GM19468 (cell line): ENCODE results near the gene SAMMSON.

Experiments used
- ATAC-seq: cut with Tn5 transposase; IDR thresholded peaks from one replicate; pipeline ENCODE4 v1.9.1; 2021; ENCODE audit warnings: mild to moderate bottlenecking, moderate library complexity, moderate number of reproducible peaks; ENCODE audit not compliant: unreplicated experiment; ENCODE audit errors: extremely low read depth

SAMMSON gene

GRCh38 chr3:70006089-70006488, 6.6 kb downstream of the SAMMSON start:
- no peak for ATAC-seq

- ATAC-seq: no peak
Observed at GRCh38 chr3:70010346-70010745, 10.8 kb downstream of the SAMMSON start.

GRCh38 chr3:70011582-70011981, 12.0 kb downstream of the SAMMSON start:
- no peak for ATAC-seq

- ATAC-seq: no peak
Observed at GRCh38 chr3:70020906-70021660, 21.6 kb downstream of the SAMMSON start.

GRCh38 chr3:70028361-70028760, 28.8 kb downstream of the SAMMSON start:
- ATAC-seq: no peak

- ATAC-seq: no peak
Observed at GRCh38 chr3:70038693-70039092, 39.2 kb downstream of the SAMMSON start.

- ATAC-seq: no peak
Observed at GRCh38 chr3:70040386-70040785, 40.9 kb downstream of the SAMMSON start.

GRCh38 chr3:70042641-70043040, 43.1 kb downstream of the SAMMSON start:
- ATAC-seq: no peak

GRCh38 chr3:70049761-70050160, 50.2 kb downstream of the SAMMSON start:
- no peak for ATAC-seq

- ATAC-seq: no peak
Observed at GRCh38 chr3:70053293-70053692, 53.8 kb downstream of the SAMMSON start.

- ATAC-seq: no peak
Observed at GRCh38 chr3:70056081-70056480, 56.5 kb downstream of the SAMMSON start.

- ATAC-seq: no peak
Observed at GRCh38 chr3:70057426-70057825, 57.9 kb downstream of the SAMMSON start.

GRCh38 chr3:70061096-70061495, 61.6 kb downstream of the SAMMSON start:
- ATAC-seq: no peak

- peak; percentile 34 for ATAC-seq
Observed at GRCh38 chr3:70064194-70064779, 64.8 kb downstream of the SAMMSON start.

- no peak for ATAC-seq
Observed at GRCh38 chr3:70065696-70066253, 66.2 kb downstream of the SAMMSON start.

- no peak for ATAC-seq
Observed at GRCh38 chr3:70067860-70068521, 68.5 kb downstream of the SAMMSON start.

GRCh38 chr3:70069557-70069956, 70.0 kb downstream of the SAMMSON start:
- ATAC-seq: no peak

- ATAC-seq: no peak
Observed at GRCh38 chr3:70071138-70071537, 71.6 kb downstream of the SAMMSON start.

- ATAC-seq: no peak
Observed at GRCh38 chr3:70072180-70072579, 72.6 kb downstream of the SAMMSON start.

GRCh38 chr3:70072754-70073153, 73.2 kb downstream of the SAMMSON start:
- ATAC-seq: no peak

GRCh38 chr3:70075101-70075500, 75.6 kb downstream of the SAMMSON start:
- ATAC-seq: no peak
